RWPE1 (cell line): ENCODE data around the gene AKAP12.

Experiments
- CTCF ChIA-PET: fragments of 350-600 bp; sonication (Branson Sonifier 250); formaldehyde crosslinking; extraction: SDS; loops from one replicate; lab custom pipeline; 2021; lab: Yijun Ruan, JAX
- POLR2A ChIA-PET: fragments of 400-600 bp; formaldehyde crosslinking; extraction: SDS; loops from one replicate; lab custom pipeline; 2020; ENCODE audit warnings: antibody characterized with exemption; ENCODE audit not compliant: low non-redundant PET; lab: Yijun Ruan, JAX
- DNase-seq: peaks from one replicate; pipeline ENCODE4 v3.0.0; 2012; ENCODE audit warnings: low spot score
- H3K27ac ChIP-seq: fragments of 450-650 bp; 2 replicates; pipeline ENCODE4 v1.5.1; 2017
- TF ChIP-seq, protein P1 (sequence below): fragments of 450-650 bp; conservative IDR thresholded peaks from 2 replicates; pipeline ENCODE4 v1.5.1; 2017; ENCODE audit warnings: low read depth, mild to moderate bottlenecking

AKAP12 gene

DNA sequence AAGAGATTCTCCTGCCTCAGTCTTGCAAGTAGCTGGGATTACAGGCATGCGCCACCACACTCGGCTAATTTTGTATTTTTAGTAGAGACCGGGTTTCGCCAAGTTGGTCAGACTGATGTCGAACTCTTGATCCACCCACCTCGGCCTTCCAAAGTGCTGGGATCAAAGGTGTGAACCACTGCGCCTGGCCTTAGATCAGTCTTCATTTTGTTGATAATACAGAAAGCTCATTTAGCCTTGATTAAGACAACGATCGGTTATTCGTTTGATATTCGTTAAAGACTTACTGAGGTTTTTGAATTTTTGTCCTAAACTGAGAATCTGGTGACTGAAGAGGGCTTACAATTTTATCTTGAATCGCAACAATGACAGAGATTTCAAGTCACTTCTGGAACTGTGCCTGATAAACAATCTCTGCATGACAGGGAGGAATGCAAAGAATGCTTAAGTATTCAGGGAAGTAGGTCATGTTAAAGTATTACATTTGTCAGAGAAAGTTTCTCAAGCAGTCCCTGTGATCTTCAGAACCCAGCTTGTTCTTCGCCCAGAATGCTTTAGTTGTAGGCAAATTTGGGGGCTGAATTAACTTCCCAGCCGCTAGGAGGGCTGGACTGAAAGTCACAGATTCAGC is 14.8 kb downstream of the AKAP12 start:
- POLR2A ChIA-PET, result no interaction called here
- CTCF ChIA-PET, result no interaction called here
- DNase-seq, result no peak
- H3K27ac ChIP-seq, result no peak overlapping the region
- TF ChIP-seq, protein P1, sequence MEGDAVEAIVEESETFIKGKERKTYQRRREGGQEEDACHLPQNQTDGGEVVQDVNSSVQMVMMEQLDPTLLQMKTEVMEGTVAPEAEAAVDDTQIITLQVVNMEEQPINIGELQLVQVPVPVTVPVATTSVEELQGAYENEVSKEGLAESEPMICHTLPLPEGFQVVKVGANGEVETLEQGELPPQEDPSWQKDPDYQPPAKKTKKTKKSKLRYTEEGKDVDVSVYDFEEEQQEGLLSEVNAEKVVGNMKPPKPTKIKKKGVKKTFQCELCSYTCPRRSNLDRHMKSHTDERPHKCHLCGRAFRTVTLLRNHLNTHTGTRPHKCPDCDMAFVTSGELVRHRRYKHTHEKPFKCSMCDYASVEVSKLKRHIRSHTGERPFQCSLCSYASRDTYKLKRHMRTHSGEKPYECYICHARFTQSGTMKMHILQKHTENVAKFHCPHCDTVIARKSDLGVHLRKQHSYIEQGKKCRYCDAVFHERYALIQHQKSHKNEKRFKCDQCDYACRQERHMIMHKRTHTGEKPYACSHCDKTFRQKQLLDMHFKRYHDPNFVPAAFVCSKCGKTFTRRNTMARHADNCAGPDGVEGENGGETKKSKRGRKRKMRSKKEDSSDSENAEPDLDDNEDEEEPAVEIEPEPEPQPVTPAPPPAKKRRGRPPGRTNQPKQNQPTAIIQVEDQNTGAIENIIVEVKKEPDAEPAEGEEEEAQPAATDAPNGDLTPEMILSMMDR, result no peak

- ChIA-PET POLR2A (no interaction called here), CTCF (no interaction called here)
- no peak for DNase-seq
- no peak overlapping the region for H3K27ac ChIP-seq
- TF ChIP-seq, protein P1, result no peak
Measured at GRCh38 chr6:151255811-151256210, 16.0 kb downstream of the AKAP12 start.

GRCh38 chr6:151257985-151258445 is 18.2 kb downstream of the AKAP12 start:
- TF ChIP-seq, protein P1, result no peak
- no peak for DNase-seq
- ChIA-PET POLR2A (no interaction called here), CTCF (no interaction called here)
- no peak overlapping the region for H3K27ac ChIP-seq

GRCh38 chr6:151260205-151260604 is 20.4 kb downstream of the AKAP12 start:
- ChIA-PET POLR2A (no interaction called here), CTCF (no interaction called here)
- DNase-seq, result no peak
- no peak overlapping the region for H3K27ac ChIP-seq
- TF ChIP-seq, protein P1, result no peak

- H3K27ac ChIP-seq, result no peak overlapping the region
- CTCF ChIA-PET, result interaction anchor here (0.6 kb wide), 1 partner anchor 117 kb away, joined by 3 read pairs; no protein-coding TSS in a partner anchor
- TF ChIP-seq, protein P1, result no peak
- POLR2A ChIA-PET, result no interaction called here
- DNase-seq, result no peak
Measured at GRCh38 chr6:151263035-151263434, 23.3 kb downstream of the AKAP12 start.

DNA sequence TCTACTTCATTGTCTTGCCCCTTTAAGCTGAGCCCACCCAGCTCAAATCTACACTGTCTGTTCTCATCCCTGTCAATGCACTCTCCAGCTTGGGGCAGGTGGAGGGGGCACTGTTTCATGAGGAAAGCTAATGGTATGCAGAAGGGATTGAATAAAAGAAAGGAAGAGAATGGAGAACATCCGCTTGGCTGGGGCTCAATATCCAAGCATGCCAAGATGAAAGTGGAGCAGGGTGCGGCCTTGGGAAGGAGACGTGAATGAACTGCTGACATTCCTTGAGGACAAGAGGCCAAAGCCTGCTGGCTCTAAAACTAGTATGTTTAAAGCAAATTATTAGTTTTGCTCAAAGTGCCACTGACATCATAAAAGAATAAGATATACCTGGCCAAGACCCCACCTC is 24.2 kb downstream of the AKAP12 start:
- TF ChIP-seq, protein P1, result no peak
- H3K27ac ChIP-seq, result no peak overlapping the region
- POLR2A ChIA-PET, result no interaction called here
- DNase-seq, result no peak
- CTCF ChIA-PET, result no interaction called here
